Measurements from ENCODE around the gene ROR2.

Gene ROR2

GRCh38 chr9:91903126-91903911 lies 46.7 kb downstream of the ROR2 start:
- no peak for DNase-seq (ENCODE audit: extremely low read depth, low read depth)
- TF ChIP-seq, protein P1, sequence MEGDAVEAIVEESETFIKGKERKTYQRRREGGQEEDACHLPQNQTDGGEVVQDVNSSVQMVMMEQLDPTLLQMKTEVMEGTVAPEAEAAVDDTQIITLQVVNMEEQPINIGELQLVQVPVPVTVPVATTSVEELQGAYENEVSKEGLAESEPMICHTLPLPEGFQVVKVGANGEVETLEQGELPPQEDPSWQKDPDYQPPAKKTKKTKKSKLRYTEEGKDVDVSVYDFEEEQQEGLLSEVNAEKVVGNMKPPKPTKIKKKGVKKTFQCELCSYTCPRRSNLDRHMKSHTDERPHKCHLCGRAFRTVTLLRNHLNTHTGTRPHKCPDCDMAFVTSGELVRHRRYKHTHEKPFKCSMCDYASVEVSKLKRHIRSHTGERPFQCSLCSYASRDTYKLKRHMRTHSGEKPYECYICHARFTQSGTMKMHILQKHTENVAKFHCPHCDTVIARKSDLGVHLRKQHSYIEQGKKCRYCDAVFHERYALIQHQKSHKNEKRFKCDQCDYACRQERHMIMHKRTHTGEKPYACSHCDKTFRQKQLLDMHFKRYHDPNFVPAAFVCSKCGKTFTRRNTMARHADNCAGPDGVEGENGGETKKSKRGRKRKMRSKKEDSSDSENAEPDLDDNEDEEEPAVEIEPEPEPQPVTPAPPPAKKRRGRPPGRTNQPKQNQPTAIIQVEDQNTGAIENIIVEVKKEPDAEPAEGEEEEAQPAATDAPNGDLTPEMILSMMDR (IDR thresholded peaks at IDR 0.05; ENCODE audit: low read depth, low read length, missing control alignments) = no peak
- no peak overlapping the region for H3K4me3 ChIP-seq (replicated peaks; ENCODE audit: low read depth, low read length)

DNA sequence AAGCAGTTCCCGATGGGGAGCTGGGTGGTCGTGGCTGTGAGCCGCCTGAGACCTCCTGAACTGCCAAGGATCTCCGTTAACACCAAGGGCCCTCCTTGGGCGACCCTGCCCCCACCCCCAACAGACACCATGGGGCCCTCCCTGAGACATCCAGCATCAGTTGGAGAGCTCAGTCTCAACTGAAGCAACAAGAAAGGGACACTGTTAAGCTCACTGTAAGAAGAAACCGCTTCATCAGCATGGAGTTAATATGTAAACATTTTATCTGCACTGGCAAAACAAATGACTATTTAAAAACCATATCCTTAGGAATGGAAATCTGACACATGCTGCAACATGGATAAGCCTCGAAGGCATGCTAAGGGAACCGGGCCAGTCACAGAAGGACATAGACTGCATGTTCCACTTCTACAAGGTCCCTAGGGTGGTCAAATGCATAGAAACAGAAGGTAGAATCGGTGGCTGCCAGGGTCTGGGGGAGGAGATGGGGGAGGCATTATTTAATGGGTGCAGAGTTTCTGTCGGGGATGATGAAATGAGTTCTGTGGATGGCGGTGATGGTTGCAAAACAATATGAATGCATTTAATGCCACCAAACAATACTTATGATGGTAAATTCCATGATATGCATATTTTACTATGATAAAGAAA lies 47.4 kb downstream of the ROR2 start:
- DNase-seq (ENCODE audit: extremely low read depth, low read depth) = no peak
- H3K4me3 ChIP-seq (replicated peaks; ENCODE audit: low read depth, low read length) = no peak overlapping the region
- TF ChIP-seq, protein P1 (IDR thresholded peaks at IDR 0.05; ENCODE audit: low read depth, low read length, missing control alignments) = no peak

DNA sequence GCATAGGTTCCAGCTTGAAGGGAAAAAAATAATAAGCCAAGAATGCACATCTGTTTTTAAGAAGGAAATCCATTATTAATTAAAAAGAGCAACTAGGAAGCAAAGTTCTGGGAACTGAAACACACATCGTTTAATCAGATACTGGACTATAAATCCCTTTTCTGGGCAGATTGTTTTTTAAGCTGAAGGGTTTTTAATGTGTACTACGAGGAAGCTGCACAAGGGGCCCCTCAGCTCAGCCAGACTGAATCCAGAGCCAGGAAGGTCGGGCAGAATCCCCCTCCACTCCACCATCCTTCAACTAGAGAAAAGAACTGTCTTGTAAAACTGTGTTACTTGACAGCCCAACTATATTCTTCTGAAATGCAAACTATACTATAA lies 49.2 kb downstream of the ROR2 start:
- H3K4me3 ChIP-seq (replicated peaks; ENCODE audit: low read depth, low read length) = no peak overlapping the region
- DNase-seq (ENCODE audit: extremely low read depth, low read depth) = no peak
- TF ChIP-seq, protein P1 (IDR thresholded peaks at IDR 0.05; ENCODE audit: low read depth, low read length, missing control alignments) = no peak

- TF ChIP-seq, protein P1 (IDR thresholded peaks at IDR 0.05; ENCODE audit: low read depth, low read length, missing control alignments) = no peak
- no peak for DNase-seq (ENCODE audit: extremely low read depth, low read depth)
Observed at GRCh38 chr9:91900055-91900796, 49.8 kb downstream of the ROR2 start.

GRCh38 chr9:91899594-91899993 lies 50.4 kb downstream of the ROR2 start:
- TF ChIP-seq, protein P1 (IDR thresholded peaks at IDR 0.05; ENCODE audit: low read depth, low read length, missing control alignments) = no peak
- DNase-seq (ENCODE audit: extremely low read depth, low read depth) = no peak
- H3K4me3 ChIP-seq (replicated peaks; ENCODE audit: low read depth, low read length) = no peak overlapping the region

More at GRCh38 chr9:91900055-91900796, 49.8 kb downstream of the ROR2 start:
- no peak overlapping the region for H3K4me3 ChIP-seq (replicated peaks; ENCODE audit: low read depth, low read length)

- TF ChIP-seq, protein P1 (IDR thresholded peaks at IDR 0.05; ENCODE audit: low read depth, low read length, missing control alignments) = no peak
- no peak for DNase-seq (ENCODE audit: extremely low read depth, low read depth)
- no peak overlapping the region for H3K4me3 ChIP-seq (replicated peaks; ENCODE audit: low read depth, low read length)
Observed at GRCh38 chr9:91899219-91899563, 50.8 kb downstream of the ROR2 start.

Measured in HFF-Myc (cell line).